CD8-positive, alpha-beta memory T cell (primary cell): ENCODE measurements around the gene CANX. TPM values are rescaled to one million over a fixed set of nuclear protein-coding genes. Genes with fewer than 3 reads are reported as not detected.

Experiments
- CTCF ChIA-PET: fragments of 350-600 bp; sonication (Branson Sonifier 250); formaldehyde crosslinking; loops from one replicate; lab custom pipeline; 2021; ENCODE audit warnings: antibody characterized with exemption; lab: Charles Lee
- POLR2A ChIA-PET: fragments of 350-600 bp; sonication (Branson Sonifier 250); formaldehyde crosslinking; loops from one replicate; lab custom pipeline; 2021; ENCODE audit warnings: antibody characterized with exemption; lab: Charles Lee
- DNase-seq, 5 donors: peaks; one replicate each; pipeline versions ENCODE4 v3.0.0 to v3.0.0-alpha.2; 2020 to 2022; ENCODE audit warnings: mixed read lengths in 1 of 5
- H3K27ac ChIP-seq: one replicate; pipeline ENCODE4 v1.7.0; 2013; ENCODE audit warnings: low read depth, mild to moderate bottlenecking, low read length, moderate library complexity
- H3K27me3 ChIP-seq: 2 replicates; pipeline ENCODE4 v1.7.0; 2013; ENCODE audit warnings: low read length, mild to moderate bottlenecking; ENCODE audit not compliant: insufficient read depth, poor library complexity, severe bottlenecking
- H3K36me3 ChIP-seq: 2 replicates; pipeline ENCODE4 v1.7.0; 2013; ENCODE audit warnings: mild to moderate bottlenecking, low read length, moderate library complexity; ENCODE audit not compliant: insufficient read depth
- H3K4me1 ChIP-seq: 2 replicates; pipeline ENCODE4 v1.7.0; 2013; ENCODE audit warnings: mild to moderate bottlenecking, low read length, moderate library complexity; ENCODE audit not compliant: insufficient read depth
- H3K4me3 ChIP-seq: 2 replicates; pipeline ENCODE4 v1.7.0; 2013; ENCODE audit warnings: mild to moderate bottlenecking, low read length
- H3K9me3 ChIP-seq: 2 replicates; pipeline ENCODE4 v1.7.0; 2013; ENCODE audit warnings: mild to moderate bottlenecking, low read length
- H3K27ac Mint-ChIP-seq, 8 donors: one replicate each; pipeline ENCODE4 v1.8.0; 2020 to 2021; ENCODE audit warnings: mixed read lengths in 8 of 8, mild to moderate bottlenecking in 6 of 8, inconsistent platforms in 3 of 8, moderate library complexity in 3 of 8
- H3K27me3 Mint-ChIP-seq, 2 donors: one replicate each; pipeline ENCODE4 v1.8.0; 2020 to 2021; ENCODE audit warnings: mixed read lengths in 2 of 2, mild to moderate bottlenecking in 1 of 2, moderate library complexity in 1 of 2
- H3K36me3 Mint-ChIP-seq, 3 donors: one replicate each; pipeline ENCODE4 v1.8.0; 2020 to 2021; ENCODE audit warnings: mixed read lengths in 3 of 3, inconsistent platforms in 1 of 3, mild to moderate bottlenecking in 1 of 3
- H3K4me1 Mint-ChIP-seq, 3 donors: one replicate each; pipeline ENCODE4 v1.8.0; 2020 to 2021; ENCODE audit warnings: mixed read lengths in 3 of 3, inconsistent platforms in 1 of 3, mild to moderate bottlenecking in 1 of 3
- H3K4me3 Mint-ChIP-seq, 7 donors: one replicate each; pipeline ENCODE4 v1.8.0; 2020 to 2021; ENCODE audit warnings: mixed read lengths in 7 of 7, mild to moderate bottlenecking in 6 of 7, moderate library complexity in 4 of 7, inconsistent platforms in 2 of 7
- H3K9me3 Mint-ChIP-seq, 5 donors: one replicate each; pipeline ENCODE4 v1.8.0; 2020 to 2022; ENCODE audit warnings: mixed read lengths in 5 of 5, mild to moderate bottlenecking in 3 of 5, moderate library complexity in 2 of 5, inconsistent platforms in 1 of 5
- polyA plus RNA-seq: library from polyadenylated mRNA; unstranded; fragments of 300-500 nt; fragmentation: Illumina TruSeq; gene quantifications from one replicate; pipeline ENCODE4 v1.2.3, GENCODE V29; 2021
- total RNA-seq, 2 experiments: library from RNA; stranded (reverse); gene quantifications; one replicate each; pipeline ENCODE4 v1.2.3, GENCODE V29; 2021

The CANX gene
- total and polyA plus RNA-seq, 3 experiments from 2014 or later = 283 to 710 (median 694) TPM

- peak overlapping the region; percentile 97 for H3K27ac ChIP-seq
- ChIA-PET POLR2A (interaction anchor here (0.7 to 6.7 kb wide), 7 partner anchors 19 to 150 kb away, joined by 3 to 35 read pairs (median 6); partner anchors contain the start of genes HNRNPH1, MAML1 and RUFY1), CTCF (interaction anchor here (1.7 kb wide), 1 partner anchor 22 kb away, joined by 4 read pairs; no protein-coding TSS in a partner anchor)
- Mint-ChIP-seq H3K27me3 (no peaks in the 10 kb centered on the region), H3K36me3 (peaks cover 0 to 38% (median 7%) of the 10 kb centered on the region in 3 donors), H3K9me3 (no peaks in the 10 kb centered on the region), H3K4me1 (peaks cover 45 to 70% (median 62%) of the 10 kb centered on the region in 3 donors), H3K4me3 (peak overlapping the region; percentile 95 to 99 (median 96)), H3K27ac (peak overlapping the region; percentile 98 to 100 (median 98))
- H3K36me3 ChIP-seq = no peaks in the 10 kb centered on the region
- no peaks in the 10 kb centered on the region for H3K27me3 ChIP-seq
- H3K4me3 ChIP-seq = peak overlapping the region; percentile 72
- H3K9me3 ChIP-seq = no peaks in the 10 kb centered on the region
- DNase-seq = no peak
- peaks cover 41% of the 10 kb centered on the region for H3K4me1 ChIP-seq
Measured at GRCh38 chr5:179700401-179700918, 1.7 kb downstream of the CANX start.

DNA sequence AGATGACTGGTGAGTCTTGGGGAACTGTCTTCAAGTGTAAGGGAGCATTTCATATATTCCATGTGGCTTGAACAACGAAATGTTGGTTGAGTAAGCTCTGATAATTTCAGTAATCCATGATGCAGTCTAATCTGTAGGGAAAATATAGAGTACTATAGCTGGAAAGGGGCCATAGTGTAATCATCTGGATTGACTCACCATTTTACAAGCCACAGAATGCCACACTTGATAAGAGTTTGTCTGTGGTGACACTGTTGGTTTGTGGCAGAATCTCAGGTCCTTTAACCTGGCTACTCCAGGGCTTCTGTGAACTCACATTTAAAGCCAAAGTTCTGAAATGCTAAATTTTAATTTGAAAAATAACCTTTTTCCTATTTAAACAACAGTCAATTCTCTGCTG, 17.5 kb downstream of the CANX start:
- Mint-ChIP-seq H3K27me3 (no peaks in the 10 kb centered on the region), H3K4me3 (no peak overlapping the region), H3K27ac (peak overlapping the region in 4 of 8 donors; percentile 21 to 83 (median 72)), H3K36me3 (peaks cover 2 to 68% (median 5%) of the 10 kb centered on the region in 3 donors), H3K9me3 (no peaks in the 10 kb centered on the region), H3K4me1 (peaks cover 0 to 10% (median 8%) of the 10 kb centered on the region in 3 donors)
- Histone ChIP-seq H3K4me3 (no peak overlapping the region), H3K4me1 (no peaks in the 10 kb centered on the region), H3K27me3 (no peaks in the 10 kb centered on the region), H3K36me3 (peaks cover 38% of the 10 kb centered on the region), H3K9me3 (no peaks in the 10 kb centered on the region), H3K27ac (no peak overlapping the region)
- ChIA-PET CTCF (no interaction called here), POLR2A (interaction anchor here (0.6 kb wide), 1 partner anchor 16 kb away, joined by 3 read pairs; the partner anchor contains the start of gene MAML1)
- no peak for DNase-seq

- no peak for DNase-seq
- peak overlapping the region in 2 of 8 donors; percentile 7 to 43 for H3K27ac Mint-ChIP-seq
- H3K36me3 ChIP-seq = peaks cover 74% of the 10 kb centered on the region
- H3K27ac ChIP-seq = no peak overlapping the region
- H3K4me1 ChIP-seq = no peaks in the 10 kb centered on the region
- no peaks in the 10 kb centered on the region for H3K9me3 Mint-ChIP-seq
- H3K27me3 ChIP-seq = no peaks in the 10 kb centered on the region
- peaks cover 9 to 81% (median 24%) of the 10 kb centered on the region in 3 donors for H3K36me3 Mint-ChIP-seq
- H3K4me1 Mint-ChIP-seq = peaks cover 0 to 13% (median 11%) of the 10 kb centered on the region in 3 donors
- H3K27me3 Mint-ChIP-seq = no peaks in the 10 kb centered on the region
- CTCF ChIA-PET = no interaction called here
- H3K4me3 Mint-ChIP-seq = no peak overlapping the region
- no peaks in the 10 kb centered on the region for H3K9me3 ChIP-seq
- H3K4me3 ChIP-seq = no peak overlapping the region
- POLR2A ChIA-PET = no interaction called here
Measured at GRCh38 chr5:179720222-179720621, 21.5 kb downstream of the CANX start.

DNA sequence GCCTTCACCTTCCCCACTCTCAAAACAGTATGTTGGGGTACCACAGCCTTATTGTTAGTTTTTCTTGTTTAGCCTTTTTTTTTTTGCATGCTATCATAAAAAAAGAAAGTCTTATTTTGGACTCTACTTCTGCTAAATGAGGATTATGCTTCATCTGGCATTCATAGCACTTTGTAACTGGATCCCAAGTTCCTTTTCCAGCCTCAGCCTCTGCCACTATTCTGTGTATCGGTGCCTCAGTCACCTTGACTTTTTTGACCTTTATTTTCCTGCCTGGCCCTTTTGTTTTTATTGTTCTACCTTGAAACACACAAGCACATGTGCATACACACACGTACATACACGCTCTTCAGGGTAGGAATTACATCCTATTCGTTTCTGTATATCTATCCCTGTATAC, 25.4 kb downstream of the CANX start:
- POLR2A ChIA-PET = no interaction called here
- H3K9me3 Mint-ChIP-seq = no peaks in the 10 kb centered on the region

DNA sequence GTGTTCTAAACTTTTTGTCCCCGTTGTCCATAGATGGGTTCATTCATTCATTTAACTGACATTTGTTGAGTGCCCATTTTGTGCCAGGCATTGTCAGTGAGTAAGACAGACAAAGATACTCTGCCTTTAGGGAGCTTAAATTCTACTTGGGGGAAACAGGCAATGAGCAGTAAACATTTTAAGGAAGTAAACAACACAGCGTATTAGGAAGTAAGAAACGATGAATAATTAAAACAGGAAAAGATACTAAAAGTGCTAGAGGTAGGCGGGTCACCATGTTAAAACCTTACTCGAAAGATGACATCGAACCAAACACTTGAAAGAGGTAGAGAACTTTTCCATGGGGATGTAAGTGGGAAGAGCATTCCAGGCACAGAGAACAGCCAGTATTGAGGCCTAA, 28.3 kb downstream of the CANX start:
- Histone ChIP-seq H3K36me3 (peaks cover 70% of the 10 kb centered on the region), H3K4me3 (no peak overlapping the region), H3K27me3 (no peaks in the 10 kb centered on the region), H3K27ac (no peak overlapping the region), H3K4me1 (peaks cover 6% of the 10 kb centered on the region), H3K9me3 (no peaks in the 10 kb centered on the region)
- H3K9me3 Mint-ChIP-seq = no peaks in the 10 kb centered on the region
- peaks cover 7 to 16% (median 11%) of the 10 kb centered on the region in 3 donors for H3K4me1 Mint-ChIP-seq
- ChIA-PET CTCF (interaction anchor here (1.0 kb wide), 1 partner anchor 22 kb away, joined by 3 read pairs; no protein-coding TSS in a partner anchor), POLR2A (no interaction called here)
- no peak for DNase-seq
- peaks cover 17 to 78% (median 18%) of the 10 kb centered on the region in 3 donors for H3K36me3 Mint-ChIP-seq
- H3K4me3 Mint-ChIP-seq = no peak overlapping the region
- H3K27ac Mint-ChIP-seq = peak overlapping the region in 4 of 8 donors; percentile 20 to 84 (median 70)
- no peaks in the 10 kb centered on the region for H3K27me3 Mint-ChIP-seq

More for the DNA sequence above, 25.4 kb downstream of the CANX start:
- Mint-ChIP-seq H3K27me3 (no peaks in the 10 kb centered on the region), H3K4me1 (peaks cover 0 to 5% (median 1%) of the 10 kb centered on the region in 3 donors), H3K36me3 (peaks cover 14 to 81% (median 18%) of the 10 kb centered on the region in 3 donors), H3K4me3 (no peak overlapping the region), H3K27ac (peak overlapping the region in 7 of 8 donors; percentile 2 to 95 (median 78))
- no peak for DNase-seq
- peaks cover 74% of the 10 kb centered on the region for H3K36me3 ChIP-seq
- CTCF ChIA-PET = no interaction called here
- no peak overlapping the region for H3K27ac ChIP-seq
- H3K27me3 ChIP-seq = no peaks in the 10 kb centered on the region
- no peak overlapping the region for H3K4me3 ChIP-seq
- no peaks in the 10 kb centered on the region for H3K9me3 ChIP-seq
- no peaks in the 10 kb centered on the region for H3K4me1 ChIP-seq

GRCh38 chr5:179729303-179729702, 30.5 kb downstream of the CANX start:
- Histone ChIP-seq H3K27ac (no peak overlapping the region), H3K36me3 (peaks cover 48% of the 10 kb centered on the region), H3K27me3 (no peaks in the 10 kb centered on the region), H3K4me1 (peaks cover 13% of the 10 kb centered on the region), H3K4me3 (no peak overlapping the region), H3K9me3 (no peaks in the 10 kb centered on the region)
- H3K36me3 Mint-ChIP-seq = peaks cover 4 to 63% (median 13%) of the 10 kb centered on the region in 3 donors
- DNase-seq = no peak
- CTCF ChIA-PET = interaction anchor here (1.2 kb wide), 1 partner anchor 10 kb away, joined by 3 read pairs; no protein-coding TSS in a partner anchor
- H3K4me1 Mint-ChIP-seq = peaks cover 19 to 21% (median 20%) of the 10 kb centered on the region in 3 donors
- no peak overlapping the region for H3K4me3 Mint-ChIP-seq
- no peaks in the 10 kb centered on the region for H3K9me3 Mint-ChIP-seq
- H3K27me3 Mint-ChIP-seq = no peaks in the 10 kb centered on the region
- POLR2A ChIA-PET = no interaction called here
- H3K27ac Mint-ChIP-seq = peak overlapping the region in 3 of 8 donors; percentile 17 to 80 (median 50)

DNA sequence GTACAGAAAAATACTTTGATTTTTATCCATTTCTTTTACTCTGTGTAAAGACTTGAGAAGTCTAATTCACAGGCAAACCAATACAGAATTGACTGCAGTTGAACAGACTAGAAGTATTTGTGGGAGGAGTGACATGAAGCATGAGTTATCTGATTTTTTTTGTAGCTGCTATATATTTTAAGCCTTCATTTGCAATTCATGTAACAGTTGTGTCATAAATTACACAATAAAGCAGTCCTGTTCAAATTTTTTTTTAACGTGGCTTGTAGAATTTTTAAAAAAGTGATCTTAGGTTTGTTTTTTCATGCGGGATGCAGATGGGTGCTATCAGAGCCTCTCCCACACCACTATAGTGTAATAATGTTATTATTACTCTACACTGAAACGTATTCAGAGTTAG, 31.0 kb downstream of the CANX start:
- no peak overlapping the region for H3K4me3 ChIP-seq
- Mint-ChIP-seq H3K36me3 (peaks cover 0 to 63% (median 11%) of the 10 kb centered on the region in 3 donors), H3K4me1 (peaks cover 23 to 25% (median 23%) of the 10 kb centered on the region in 3 donors), H3K4me3 (no peak overlapping the region), H3K9me3 (no peaks in the 10 kb centered on the region), H3K27ac (peak overlapping the region in 3 of 8 donors; percentile 42 to 80 (median 77)), H3K27me3 (no peaks in the 10 kb centered on the region)
- no peak overlapping the region for H3K27ac ChIP-seq
- ChIA-PET POLR2A (no interaction called here), CTCF (interaction anchor here (1.0 to 1.2 kb wide), 2 partner anchors 10 to 64 kb away, joined by 3 read pairs; partner anchors contain the start of gene LTC4S)
- peaks cover 43% of the 10 kb centered on the region for H3K36me3 ChIP-seq
- no peak for DNase-seq
- H3K27me3 ChIP-seq = no peaks in the 10 kb centered on the region
- H3K4me1 ChIP-seq = peaks cover 17% of the 10 kb centered on the region
- no peaks in the 10 kb centered on the region for H3K9me3 ChIP-seq

DNA sequence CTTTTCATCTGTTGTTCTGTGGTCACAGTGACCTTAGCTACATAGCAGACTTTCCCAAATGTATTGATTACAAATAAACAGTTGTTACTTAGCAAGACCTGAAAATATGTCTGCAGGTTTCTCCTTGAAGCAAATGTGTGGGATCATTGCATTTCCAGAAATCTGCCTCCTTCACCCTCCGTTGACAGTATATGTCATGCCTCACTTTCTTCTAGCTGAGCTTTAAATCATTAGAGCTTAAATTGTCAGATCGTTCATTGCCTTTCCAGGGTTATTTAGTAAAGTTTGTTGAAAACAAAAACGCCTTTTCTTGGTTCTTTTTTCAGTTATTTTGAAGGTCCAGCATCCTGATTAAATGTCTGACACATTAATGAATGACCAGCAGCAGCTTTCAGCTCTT, 31.6 kb downstream of the CANX start:
- CTCF ChIA-PET = interaction anchor here (1.0 kb wide), 1 partner anchor 64 kb away, joined by 3 read pairs; the partner anchor contains the start of gene LTC4S
- Histone ChIP-seq H3K9me3 (no peaks in the 10 kb centered on the region), H3K36me3 (peaks cover 37% of the 10 kb centered on the region), H3K4me3 (no peak overlapping the region), H3K27me3 (no peaks in the 10 kb centered on the region), H3K27ac (no peak overlapping the region), H3K4me1 (peaks cover 19% of the 10 kb centered on the region)
- Mint-ChIP-seq H3K4me1 (peaks cover 25 to 30% (median 29%) of the 10 kb centered on the region in 3 donors), H3K27ac (peak overlapping the region in 4 of 8 donors; percentile 22 to 86 (median 78)), H3K9me3 (no peaks in the 10 kb centered on the region), H3K27me3 (no peaks in the 10 kb centered on the region), H3K36me3 (peaks cover 0 to 59% (median 11%) of the 10 kb centered on the region in 3 donors), H3K4me3 (no peak overlapping the region)
- POLR2A ChIA-PET = no interaction called here
- DNase-seq = no peak
